D721Med (cell line): ENCODE measurements around the gene SDR9C7.
"Not testable (repeated sequence)": the region's sequence is repeated elsewhere in the genome, so short reads cannot be mapped to it uniquely, and the experiment has no call there.

Source experiments
- DNase-seq: peaks from one replicate; pipeline ENCODE4 v3.0.0; 2011; ENCODE audit warnings: low spot score; ENCODE audit not compliant: insufficient read length
- FAIRE-seq: peaks from 2 replicates; lab custom pipeline; 2011; peaks lifted over from hg19 to GRCh38; lab: Jason Lieb, UNC
- TF ChIP-seq, protein P1 (sequence below): IDR thresholded peaks from 2 replicates; pipeline ENCODE4 v1.5.1; 2012; ENCODE audit warnings: mild to moderate bottlenecking, control low read depth; ENCODE audit not compliant: insufficient read depth; ENCODE audit errors: missing control alignments

Gene SDR9C7

DNA sequence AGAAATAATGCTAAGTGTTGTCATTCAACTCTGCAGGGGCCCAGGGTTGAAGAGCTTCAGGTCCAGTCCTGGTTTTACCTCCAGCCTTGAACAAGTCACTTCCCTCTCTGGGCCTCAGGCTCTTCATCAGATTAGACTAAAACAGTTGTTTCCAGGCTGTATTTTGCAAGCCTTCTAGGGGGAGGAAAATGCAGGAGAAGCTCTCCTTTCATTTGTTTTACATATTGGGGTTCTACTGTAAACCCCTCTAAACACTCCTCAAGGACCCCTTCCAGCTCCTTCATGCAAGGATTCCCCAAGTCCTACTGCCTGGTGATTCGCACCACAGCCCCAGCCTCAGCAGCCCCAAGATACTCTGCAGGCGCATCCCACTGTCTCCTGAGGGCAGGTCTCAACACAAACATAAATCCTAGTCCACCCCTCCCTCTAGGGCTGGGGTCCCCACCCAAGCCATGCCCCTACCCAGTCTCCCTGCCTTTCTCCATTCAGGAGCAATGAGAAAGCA, 2.7 kb downstream of the SDR9C7 start:
- TF ChIP-seq, protein P1, sequence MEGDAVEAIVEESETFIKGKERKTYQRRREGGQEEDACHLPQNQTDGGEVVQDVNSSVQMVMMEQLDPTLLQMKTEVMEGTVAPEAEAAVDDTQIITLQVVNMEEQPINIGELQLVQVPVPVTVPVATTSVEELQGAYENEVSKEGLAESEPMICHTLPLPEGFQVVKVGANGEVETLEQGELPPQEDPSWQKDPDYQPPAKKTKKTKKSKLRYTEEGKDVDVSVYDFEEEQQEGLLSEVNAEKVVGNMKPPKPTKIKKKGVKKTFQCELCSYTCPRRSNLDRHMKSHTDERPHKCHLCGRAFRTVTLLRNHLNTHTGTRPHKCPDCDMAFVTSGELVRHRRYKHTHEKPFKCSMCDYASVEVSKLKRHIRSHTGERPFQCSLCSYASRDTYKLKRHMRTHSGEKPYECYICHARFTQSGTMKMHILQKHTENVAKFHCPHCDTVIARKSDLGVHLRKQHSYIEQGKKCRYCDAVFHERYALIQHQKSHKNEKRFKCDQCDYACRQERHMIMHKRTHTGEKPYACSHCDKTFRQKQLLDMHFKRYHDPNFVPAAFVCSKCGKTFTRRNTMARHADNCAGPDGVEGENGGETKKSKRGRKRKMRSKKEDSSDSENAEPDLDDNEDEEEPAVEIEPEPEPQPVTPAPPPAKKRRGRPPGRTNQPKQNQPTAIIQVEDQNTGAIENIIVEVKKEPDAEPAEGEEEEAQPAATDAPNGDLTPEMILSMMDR = no peak
- FAIRE-seq (no peak), DNase-seq (no peak)

DNA sequence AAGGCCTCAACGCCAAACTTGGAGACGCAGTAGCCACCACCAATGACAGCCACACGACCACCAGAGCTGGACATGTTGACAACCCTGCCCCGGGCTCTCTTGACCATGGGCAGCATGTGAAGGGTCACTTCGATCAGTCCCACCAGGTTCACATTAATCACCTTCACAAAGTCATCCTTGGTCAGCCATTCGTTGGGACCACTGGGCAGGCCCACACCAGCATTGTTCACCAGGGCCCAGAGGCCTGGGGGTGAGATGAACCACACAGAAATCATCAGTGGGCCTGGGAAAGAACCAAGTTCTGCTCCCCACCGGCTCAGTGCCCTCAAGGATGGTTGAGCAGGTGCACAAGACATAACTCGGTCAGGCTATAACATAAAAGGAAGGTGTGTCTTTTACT, 4.0 kb downstream of the SDR9C7 start:
- TF ChIP-seq, protein P1 = no peak
- DNase-seq = no peak
- no peak for FAIRE-seq

DNA sequence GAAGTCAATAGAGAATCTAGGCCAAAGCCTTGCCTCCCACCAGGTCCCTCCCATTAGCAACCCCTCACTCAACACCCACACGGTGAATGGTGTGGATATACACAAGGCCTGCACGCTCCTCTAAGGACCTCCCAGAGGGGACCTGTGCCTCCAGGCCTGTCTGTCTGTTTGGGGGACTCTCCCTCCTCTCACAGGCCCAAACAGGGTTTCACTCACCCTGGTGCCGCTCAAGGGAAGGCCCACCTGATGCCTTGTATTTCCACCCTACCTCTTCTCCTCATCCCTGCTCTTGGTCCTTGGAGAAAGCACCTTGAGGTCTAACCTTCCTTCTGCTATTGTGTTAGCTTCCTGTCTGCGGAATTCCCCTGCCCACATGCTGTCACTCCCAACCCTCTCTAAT, 4.4 kb downstream of the SDR9C7 start:
- TF ChIP-seq, protein P1 = no peak
- FAIRE-seq = no peak
- DNase-seq = no peak

DNA sequence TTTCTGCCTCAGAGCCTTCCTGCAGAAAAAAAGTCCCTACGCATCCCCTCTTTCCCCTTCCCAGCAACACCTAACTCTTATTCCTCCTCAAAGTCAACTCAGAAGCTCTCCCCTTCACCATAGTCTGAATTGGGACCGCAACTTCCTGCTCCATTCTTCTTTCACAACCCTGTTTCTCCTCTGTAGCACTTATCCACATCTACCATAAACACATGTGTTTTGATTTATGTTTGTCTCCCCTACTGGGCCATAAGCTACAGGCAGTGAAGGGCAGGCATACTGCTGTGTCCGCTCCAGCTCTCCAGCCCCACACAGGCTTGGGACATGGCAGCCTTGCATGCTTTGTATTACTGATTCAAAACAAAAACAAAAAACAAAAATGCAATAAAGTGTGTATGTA, 5.9 kb downstream of the SDR9C7 start:
- no peak for DNase-seq
- TF ChIP-seq, protein P1 = no peak
- FAIRE-seq = no peak

DNA sequence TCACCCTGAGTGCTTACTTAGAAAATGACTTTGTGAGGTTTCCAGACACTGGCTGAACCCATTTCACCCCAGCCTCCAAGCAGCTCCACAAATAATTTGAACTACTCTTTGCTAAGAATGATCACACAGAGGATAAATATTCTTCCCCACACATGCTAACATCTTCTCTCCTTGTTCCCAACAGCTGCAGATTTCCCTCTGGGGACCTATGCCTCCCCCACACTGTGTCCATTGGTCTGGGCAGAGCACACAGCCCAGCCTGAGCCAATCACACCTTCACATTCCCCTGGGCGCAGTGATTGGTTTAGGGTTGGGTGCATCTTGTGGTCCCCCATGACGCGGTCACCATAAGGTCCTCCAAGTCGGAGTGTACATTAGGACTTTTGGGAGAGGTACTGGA, 6.9 kb downstream of the SDR9C7 start:
- DNase-seq = no peak
- FAIRE-seq = no peak
- TF ChIP-seq, protein P1 = no peak

DNA sequence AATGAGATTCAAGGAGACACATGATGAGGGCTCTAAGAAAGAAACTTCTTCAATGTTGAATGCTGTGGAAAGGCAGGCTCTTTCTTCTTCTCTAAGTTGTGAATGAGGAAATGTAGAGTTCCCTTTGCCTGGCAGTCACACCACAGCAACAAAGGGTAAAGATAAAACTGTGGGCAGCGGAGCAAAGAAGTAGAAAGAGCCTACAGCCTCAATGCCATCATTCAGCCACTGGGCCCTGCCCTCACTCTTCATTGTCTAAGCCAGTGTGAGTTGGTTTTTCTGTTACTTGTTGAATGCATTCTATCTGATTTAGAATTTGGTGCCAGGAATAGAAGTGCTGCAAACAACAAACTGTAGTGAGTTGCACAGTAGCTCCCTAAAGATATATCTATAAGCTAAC, 12.2 kb downstream of the SDR9C7 start:
- FAIRE-seq (no peak), DNase-seq (no peak)

DNA sequence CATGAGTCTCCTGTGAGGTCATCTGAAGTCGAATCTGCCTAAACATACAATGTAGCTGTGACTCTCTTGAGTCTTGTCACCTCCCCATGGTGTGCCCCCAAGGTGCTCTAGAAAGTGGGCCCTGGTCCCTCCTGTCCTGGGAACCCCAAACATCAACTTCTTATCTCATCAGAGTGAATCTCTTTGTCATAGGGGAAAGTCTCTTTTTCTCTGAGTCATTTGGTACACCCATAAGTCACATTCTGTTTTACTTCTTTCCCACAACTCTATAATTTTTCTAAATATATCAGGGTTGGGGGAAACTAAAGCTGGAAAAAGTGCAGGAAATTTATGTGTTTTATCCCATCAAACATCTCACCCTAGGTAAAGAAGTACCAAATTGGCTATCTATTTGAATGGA, 12.9 kb downstream of the SDR9C7 start:
- no peak for FAIRE-seq
- no peak for DNase-seq
- TF ChIP-seq, protein P1 = no peak

More for the DNA sequence above, 12.2 kb downstream of the SDR9C7 start:
- TF ChIP-seq, protein P1 = no peak

DNA sequence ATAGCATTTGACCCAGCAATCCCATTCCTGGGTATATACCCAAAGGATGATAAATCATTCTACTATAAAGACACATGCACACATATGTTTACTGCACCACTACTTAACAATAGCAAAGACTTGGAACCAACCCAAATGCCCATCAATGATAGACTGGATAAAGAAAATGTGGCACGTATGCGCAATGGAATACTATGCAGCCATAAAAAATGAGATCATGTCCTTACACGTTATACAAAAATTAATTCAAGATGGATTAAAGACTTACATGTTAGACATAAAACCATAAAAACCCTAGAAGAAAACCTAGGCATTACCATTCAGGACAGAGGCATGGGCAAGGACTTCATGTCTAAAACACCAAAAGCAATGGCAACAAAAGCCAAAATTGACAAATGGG, 16.1 kb downstream of the SDR9C7 start:
- not testable (repeated sequence) for DNase-seq, FAIRE-seq
